ENCODE data around the gene SPNS3. TPM values are rescaled to one million over a fixed set of nuclear protein-coding genes. Genes with fewer than 3 reads are reported as not detected.

SPNS3 gene
- total and polyA plus RNA-seq, 4 donors = 0.16 to 2.3 (median 0.24) TPM

Other genes starting within 250 kb of the SPNS3 start
- gene ANKFY1, start 170.0 kb upstream of the SPNS3 start, total RNA-seq = 10 to 100 TPM; 31.7 to 38.6 TPM
- 10 to 100 TPM in 1 of 2 donors, 1 to 10 TPM in 1; 6.8 to 12.1 TPM for gene ANKFY1, start 170.0 kb upstream of the SPNS3 start, polyA plus RNA-seq
- 10 to 100 TPM; 22.2 to 25.3 TPM for gene UBE2G1, start 67.3 kb upstream of the SPNS3 start, total RNA-seq
- 10 to 100 TPM; 19.9 to 20.4 TPM for gene UBE2G1, start 67.3 kb upstream of the SPNS3 start, polyA plus RNA-seq
- gene SPNS2, start 64.9 kb downstream of the SPNS3 start, total RNA-seq = 1 to 10 TPM; 4.9 to 9.0 TPM
- gene SPNS2, start 64.9 kb downstream of the SPNS3 start, polyA plus RNA-seq = 1 to 10 TPM; 4.0 to 5.6 TPM
- 10 to 100 TPM; 20.5 to 23.3 TPM for gene MYBBP1A, start 121.4 kb downstream of the SPNS3 start, total RNA-seq
- gene MYBBP1A, start 121.4 kb downstream of the SPNS3 start, polyA plus RNA-seq = 10 to 100 TPM; 12.2 to 19.6 TPM
- 1 to 10 TPM in 1 of 2 donors, under 1 TPM in 1; 0.19 to 1.1 TPM for gene GGT6, start 126.6 kb downstream of the SPNS3 start, total RNA-seq
- gene GGT6, start 126.6 kb downstream of the SPNS3 start, polyA plus RNA-seq = under 1 TPM; 0.43 to 0.64 TPM
- gene SMTNL2, start 150.6 kb downstream of the SPNS3 start, total RNA-seq = not detected
- gene SMTNL2, start 150.6 kb downstream of the SPNS3 start, polyA plus RNA-seq = under 1 TPM; 0.13 to 0.29 TPM
- gene ALOX15, start 207.7 kb downstream of the SPNS3 start, total RNA-seq = 1 to 10 TPM in 1 of 2 donors, not detected in 1; 1.7 TPM
- under 1 TPM in 1 of 2 donors, not detected in 1; 0.03 TPM for gene ALOX15, start 207.7 kb downstream of the SPNS3 start, polyA plus RNA-seq

All from liver (tissue), 4 donors.